Panc1 (cell line): ENCODE measurements around the gene RENBP.

ENCODE experiments used
- CTCF ChIP-seq: fragments of 450-650 bp; IDR thresholded peaks from 2 replicates; pipeline ENCODE4 v1.5.1; 2017; ENCODE audit warnings: mild to moderate bottlenecking
- POLR2AphosphoS5 ChIP-seq: IDR thresholded peaks from 2 replicates; pipeline ENCODE4 v1.6.1; 2012; ENCODE audit warnings: mild to moderate bottlenecking, low read depth, low read length, moderate library complexity
- REST ChIP-seq, 2 experiments: IDR thresholded peaks; 2 replicates each; pipeline ENCODE4 v1.6.1; 2011 to 2012; ENCODE audit warnings: low read depth in 2 of 2, control low read depth in 1 of 2, low read length in 1 of 2, mild to moderate bottlenecking in 1 of 2, moderate library complexity in 1 of 2; ENCODE audit not compliant: insufficient read depth in 1 of 2
- TCF7L2 ChIP-seq: IDR thresholded peaks from 2 replicates; pipeline ENCODE4 v1.6.1; 2011; ENCODE audit warnings: mild to moderate bottlenecking, low read depth, low read length, inconsistent platforms

DNA sequence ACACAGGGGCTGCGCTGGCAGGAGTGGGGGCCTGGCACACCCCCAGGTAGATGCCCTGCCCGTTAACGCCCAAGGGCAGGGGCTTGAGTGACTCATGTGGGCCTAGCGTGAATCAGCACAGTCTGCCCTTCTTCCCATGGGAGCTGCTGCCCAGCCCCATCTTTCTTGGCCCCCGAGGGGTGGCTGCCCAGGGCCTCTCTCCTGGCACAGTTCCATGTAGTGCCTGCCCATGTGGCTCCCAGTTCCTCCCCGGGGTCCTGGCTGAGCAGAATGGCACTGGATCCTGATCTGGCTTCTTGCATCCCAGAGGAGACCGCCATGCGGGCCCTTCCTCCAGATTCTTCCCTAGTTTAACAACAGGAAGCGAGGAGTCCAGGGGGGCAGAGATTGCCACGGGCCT is 42.1 kb downstream of the RENBP start:
- TF ChIP-seq CTCF (no peak), POLR2AphosphoS5 (no peak; the same call in 1 of the 2 replicates), REST (IDR thresholded peaks at IDR 0.05; ENCODE audit: insufficient read depth in 1 of 2, low read depth in 2 of 2, low read length in 1 of 2) (no peak), TCF7L2 (no peak)
